NCI-H1694 (cell line): ENCODE measurements around the gene IFTAP.
A peak's percentile ranks its signal among the peaks of the same experiment; 100 is the strongest.
"Not testable (repeated sequence)": the region's sequence is repeated elsewhere in the genome, so short reads cannot be mapped to it uniquely, and the experiment has no call there.

Experiments
- DNase-seq: peaks from one replicate; lab custom pipeline; 2025; lab: John Stamatoyannopoulos, UW

Gene IFTAP, protein sequence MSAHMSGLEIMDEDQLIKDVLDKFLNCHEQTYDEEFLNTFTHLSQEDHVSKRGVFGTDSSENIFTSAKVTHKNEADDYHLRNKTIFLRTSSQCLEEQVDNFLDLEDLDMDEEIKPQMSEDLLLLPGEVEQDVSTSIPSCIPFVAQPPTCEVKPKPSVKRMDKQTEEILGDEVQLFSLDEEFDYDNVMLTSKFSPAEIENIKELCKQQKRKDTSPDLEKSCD

DNA sequence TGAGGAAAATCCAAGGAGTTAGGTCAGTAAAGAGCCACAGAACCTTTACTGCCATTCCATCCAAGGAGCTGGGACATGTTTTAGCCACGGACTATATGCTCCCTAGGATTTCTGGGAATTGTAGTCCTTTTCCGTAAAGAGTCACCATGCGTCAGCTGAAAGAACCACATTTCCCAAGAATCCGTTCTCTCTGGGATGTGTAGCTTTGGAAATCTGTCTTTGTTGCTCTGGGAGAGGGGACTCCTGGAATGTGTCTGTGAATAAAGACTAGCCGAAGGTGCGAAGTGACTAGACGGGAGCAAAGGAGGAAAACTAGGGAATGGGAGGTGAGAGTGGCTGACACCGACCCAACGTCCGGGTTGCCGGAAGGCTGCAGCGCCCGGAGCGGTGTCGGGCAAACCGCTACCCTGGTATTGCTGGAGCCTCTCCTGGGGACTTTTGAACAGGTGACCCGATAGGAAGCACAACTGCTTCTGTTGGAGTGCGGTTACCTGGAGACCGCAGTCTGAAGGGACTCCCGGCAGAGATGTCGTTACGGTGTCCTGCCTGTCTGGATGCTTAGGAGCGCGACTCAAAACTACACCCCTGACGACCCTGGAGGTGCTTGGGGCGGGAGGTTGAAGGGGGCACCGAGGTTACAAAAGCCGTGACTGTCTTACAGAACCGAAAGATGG is at the start of gene IFTAP:
Gene IFTAP, plus strand, starts transcription at position 187 of the 674 bp plus-strand sequence. CDS start 15,602 bp downstream, outside the sequence.
- peak; percentile 67 for DNase-seq

GRCh38 chr11:36550385-36551115 is 43.8 kb upstream of the IFTAP start:
- DNase-seq: no peak

DNA sequence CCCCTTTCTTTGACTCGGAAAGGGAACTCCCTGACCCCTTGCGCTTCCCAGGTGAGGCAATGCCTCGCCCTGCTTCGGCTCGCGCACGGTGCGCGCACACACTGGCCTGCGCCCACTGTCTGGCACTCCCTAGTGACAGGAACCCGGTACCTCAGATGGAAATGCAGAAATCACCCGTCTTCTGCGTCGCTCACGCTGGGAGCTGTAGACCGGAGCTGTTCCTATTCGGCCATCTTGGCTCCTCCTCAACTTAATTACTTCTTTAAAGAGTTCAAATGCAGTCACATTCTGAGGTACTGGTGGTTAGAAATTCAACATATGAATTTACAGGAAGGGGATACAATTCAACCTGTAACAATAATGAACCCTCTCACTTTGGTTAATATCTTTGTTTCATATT is 36.9 kb upstream of the IFTAP start:
- DNase-seq: not testable (repeated sequence)

GRCh38 chr11:36557991-36558390 is 36.3 kb upstream of the IFTAP start:
- DNase-seq: no peak

- DNase-seq: no peak
Measured at GRCh38 chr11:36558571-36559413, 35.5 kb upstream of the IFTAP start.

DNA sequence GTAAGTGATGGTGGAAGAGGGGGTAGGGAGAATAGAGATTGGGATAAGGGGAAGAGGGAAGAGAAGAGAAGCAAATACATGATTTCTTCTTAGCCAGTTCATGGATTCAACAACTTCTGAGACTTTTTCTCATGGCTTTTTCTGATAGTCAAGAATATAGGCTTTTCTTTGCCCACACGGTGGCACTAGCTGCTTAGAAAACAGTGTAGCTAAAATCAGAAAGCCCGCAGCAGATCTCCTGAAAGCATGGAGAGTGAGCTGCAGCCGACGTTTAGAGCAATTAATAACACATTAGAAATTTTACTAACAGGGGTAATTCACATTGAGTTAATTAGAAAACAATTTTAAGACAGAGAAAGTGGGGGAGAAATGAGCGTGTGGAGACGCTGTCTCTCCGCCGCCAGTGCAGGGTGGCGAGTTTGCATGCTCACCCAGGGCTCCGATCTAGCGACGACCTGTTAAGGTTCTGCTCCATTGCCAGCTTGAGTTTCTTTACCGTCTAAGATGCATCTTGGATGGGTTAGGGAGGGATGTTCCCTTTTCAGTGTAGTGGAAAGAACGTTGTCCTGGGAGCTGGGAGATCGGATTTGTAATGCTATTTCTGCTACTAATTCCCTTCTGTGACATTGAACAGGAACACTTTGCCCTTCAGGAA is 29.8 kb upstream of the IFTAP start:
- peak; percentile 13 for DNase-seq

- DNase-seq: no peak
Measured at GRCh38 chr11:36565031-36565610, 29.2 kb upstream of the IFTAP start.

DNA sequence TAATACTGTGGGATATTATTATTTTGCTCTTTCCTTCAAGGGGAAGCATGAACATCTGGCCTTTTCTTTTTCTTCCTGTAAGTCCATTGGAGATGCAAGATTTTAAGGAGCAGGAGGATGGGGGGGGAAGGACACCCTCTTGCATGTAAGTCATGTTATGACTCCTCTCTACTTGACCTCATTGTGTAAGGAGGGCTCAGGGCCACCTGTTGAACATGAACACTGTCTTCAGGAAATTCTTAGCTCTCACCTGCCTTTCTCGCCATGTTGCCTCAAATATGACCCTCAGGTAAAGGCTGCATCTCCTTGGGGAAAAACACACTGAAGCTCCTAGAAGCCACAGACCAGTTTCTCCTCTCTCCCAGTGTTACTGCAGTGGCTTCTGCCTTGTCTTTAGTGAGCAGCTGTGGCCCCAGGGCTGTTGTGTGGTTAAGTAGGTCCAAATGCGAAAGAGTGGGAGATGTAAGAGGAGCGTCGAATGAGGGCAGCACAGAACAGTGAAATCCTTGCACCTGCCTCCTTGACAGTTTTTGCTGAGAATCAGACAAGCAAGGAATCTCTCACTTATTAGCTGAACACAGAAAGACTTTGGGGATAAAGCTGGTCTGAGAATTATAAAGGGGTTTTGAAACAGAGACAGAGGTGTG is 27.8 kb upstream of the IFTAP start:
- DNase-seq: no peak

- no peak for DNase-seq
Measured at GRCh38 chr11:36567694-36568093, 26.6 kb upstream of the IFTAP start, which contains the start of gene RAG1. TSS of gene RAG1 (plus strand) at chr11:36568007. CDS start at chr11:36573305, 5,298 bp downstream.

DNA sequence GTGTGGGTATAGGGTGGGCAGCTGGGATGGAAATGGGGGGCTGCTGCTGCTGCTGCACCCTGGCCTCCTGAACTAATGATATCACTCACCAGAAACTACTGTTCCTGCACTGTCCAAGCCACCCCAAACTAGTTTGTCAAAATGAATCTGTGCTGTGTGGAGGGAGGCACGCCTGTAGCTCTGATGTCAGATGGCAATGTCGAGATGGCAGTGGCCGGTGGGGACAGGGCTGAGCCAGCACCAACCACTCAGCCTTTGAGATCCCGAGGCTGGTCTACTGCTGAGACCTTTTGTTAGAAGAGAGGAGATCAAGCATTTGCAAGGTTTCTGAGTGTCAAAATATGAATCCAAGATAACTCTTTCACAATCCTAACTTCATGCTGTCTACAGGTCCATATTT is 25.2 kb upstream of the IFTAP start:
- DNase-seq: no peak

DNA sequence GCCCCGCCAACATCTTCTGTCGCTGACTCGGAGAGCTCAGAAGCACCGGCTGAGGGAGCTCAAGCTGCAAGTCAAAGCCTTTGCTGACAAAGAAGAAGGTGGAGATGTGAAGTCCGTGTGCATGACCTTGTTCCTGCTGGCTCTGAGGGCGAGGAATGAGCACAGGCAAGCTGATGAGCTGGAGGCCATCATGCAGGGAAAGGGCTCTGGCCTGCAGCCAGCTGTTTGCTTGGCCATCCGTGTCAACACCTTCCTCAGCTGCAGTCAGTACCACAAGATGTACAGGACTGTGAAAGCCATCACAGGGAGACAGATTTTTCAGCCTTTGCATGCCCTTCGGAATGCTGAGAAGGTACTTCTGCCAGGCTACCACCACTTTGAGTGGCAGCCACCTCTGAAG is 19.8 kb upstream of the IFTAP start:
- DNase-seq: no peak

GRCh38 chr11:36577373-36577772 is 16.9 kb upstream of the IFTAP start:
- no peak for DNase-seq

GRCh38 chr11:36577859-36578258 is 16.4 kb upstream of the IFTAP start:
- no peak for DNase-seq

DNA sequence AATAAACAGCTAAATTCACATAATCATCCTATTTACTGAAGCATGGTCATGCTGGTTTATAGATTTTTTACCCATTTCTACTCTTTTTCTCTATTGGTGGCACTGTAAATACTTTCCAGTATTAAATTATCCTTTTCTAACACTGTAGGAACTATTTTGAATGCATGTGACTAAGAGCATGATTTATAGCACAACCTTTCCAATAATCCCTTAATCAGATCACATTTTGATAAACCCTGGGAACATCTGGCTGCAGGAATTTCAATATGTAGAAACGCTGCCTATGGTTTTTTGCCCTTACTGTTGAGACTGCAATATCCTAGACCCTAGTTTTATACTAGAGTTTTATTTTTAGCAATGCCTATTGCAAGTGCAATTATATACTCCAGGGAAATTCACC is 15.8 kb upstream of the IFTAP start:
- no peak for DNase-seq

GRCh38 chr11:36581536-36581935 is 12.8 kb upstream of the IFTAP start:
- no peak for DNase-seq

DNA sequence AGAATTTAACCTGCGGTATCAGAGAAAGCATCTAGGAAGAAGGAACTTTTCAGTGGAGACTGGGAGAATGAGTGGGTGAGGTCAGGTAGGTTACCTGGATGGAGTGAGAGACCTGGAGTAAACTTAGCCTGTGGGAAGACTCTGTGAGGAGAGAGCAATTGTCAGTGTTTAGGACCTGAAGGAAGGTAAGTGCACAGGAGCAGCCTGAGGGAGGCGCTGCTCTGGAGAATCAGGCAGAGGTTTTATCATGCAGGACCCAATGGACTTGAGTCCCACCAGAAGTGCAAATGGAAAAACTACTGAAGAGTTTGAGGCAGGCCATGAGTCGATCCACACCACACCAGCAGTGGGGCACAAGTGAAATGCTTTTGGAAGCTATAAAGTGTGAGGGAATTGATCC is 10.6 kb upstream of the IFTAP start:
- DNase-seq: no peak

GRCh38 chr11:36586543-36586942 is 7.8 kb upstream of the IFTAP start:
- DNase-seq: no peak

DNA sequence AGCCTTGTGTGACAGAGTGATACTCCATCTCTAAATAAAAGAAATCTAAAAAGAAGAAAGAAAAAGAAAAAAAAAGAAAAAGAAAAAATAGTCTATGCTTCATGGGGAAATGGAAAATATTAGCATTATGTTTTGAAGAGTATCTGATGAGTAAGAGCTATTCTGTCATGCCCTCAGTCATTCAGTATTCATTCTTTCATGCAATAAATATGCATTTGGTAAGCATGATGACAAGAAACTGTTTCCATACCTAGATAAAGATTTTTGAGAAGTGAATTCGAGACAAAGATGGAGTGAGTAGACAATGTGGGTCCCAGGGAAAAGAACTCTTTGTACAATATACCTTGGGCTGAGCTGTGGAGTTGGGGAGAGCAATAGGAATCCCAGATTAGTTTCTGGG is 6.2 kb upstream of the IFTAP start:
- DNase-seq: no peak

GRCh38 chr11:36590513-36590912 is 3.8 kb upstream of the IFTAP start:
- no peak for DNase-seq

GRCh38 chr11:36591433-36591832 is 2.9 kb upstream of the IFTAP start:
- no peak for DNase-seq

DNA sequence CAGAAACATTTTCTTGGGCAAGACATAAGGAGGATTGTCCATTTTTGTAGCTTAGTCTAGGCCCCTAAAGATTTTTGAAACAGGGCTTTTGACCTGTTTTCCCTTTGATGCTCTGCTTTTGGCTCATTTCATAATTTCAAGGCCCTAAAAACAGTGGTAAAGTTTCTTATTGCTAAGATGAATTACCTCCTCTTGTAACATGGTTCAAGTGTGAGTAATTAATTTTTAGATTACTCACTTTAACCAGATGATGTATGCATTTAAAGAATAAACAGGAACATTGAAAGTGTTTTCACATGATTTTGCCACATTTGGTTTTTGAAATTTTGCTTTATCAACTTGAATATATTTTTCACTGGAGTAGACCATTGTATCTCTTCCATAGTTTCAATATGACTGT is 2.6 kb downstream of the IFTAP start:
- DNase-seq: no peak
